HepG2 (cell line): ENCODE data around the gene TUBA4B. TPM values are rescaled to one million over a fixed set of nuclear protein-coding genes. Genes with fewer than 3 reads are reported as not detected.

ENCODE experiments used
- CEBPB ChIP-seq: IDR thresholded peaks from 2 replicates; pipeline ENCODE4 v1.6.1; 2011; ENCODE audit warnings: low read depth, low read length, improper control_type of control experiment, borderline replicate concordance
- CSRNP2 ChIP-seq: sonication (generic); formaldehyde crosslinking; conservative IDR thresholded peaks from 2 replicates; pipeline ENCODE4 v1.8.0; 2022; ENCODE audit warnings: low read depth, missing genetic modification reagents
- ELF4 ChIP-seq: sonication (generic); formaldehyde crosslinking; IDR thresholded peaks from 2 replicates; pipeline ENCODE4 v1.5.0; 2020; ENCODE audit warnings: missing genetic modification reagents, mild to moderate bottlenecking, moderate library complexity, borderline replicate concordance
- HNF4A ChIP-seq: sonication (generic); formaldehyde crosslinking; IDR thresholded peaks from 2 replicates; pipeline ENCODE4 v1.4.0; 2020; ENCODE audit warnings: missing genetic modification reagents
- NFRKB ChIP-seq: fragments of 450-650 bp; IDR thresholded peaks from 2 replicates; pipeline ENCODE4 v1.6.1; 2017
- STAT6 ChIP-seq: sonication (generic); formaldehyde crosslinking; IDR thresholded peaks from 2 replicates; pipeline ENCODE4 v1.4.0; 2020; ENCODE audit warnings: missing genetic modification reagents, mild to moderate bottlenecking, borderline replicate concordance
- XRCC5 ChIP-seq: fragments of 200-400 bp; formaldehyde crosslinking; optimal IDR thresholded peaks from 2 replicates; pipeline ENCODE3; 2017; ENCODE audit warnings: mild to moderate bottlenecking, low read length
- ZNF282 ChIP-seq: fragments of 450-650 bp; IDR thresholded peaks from 2 replicates; pipeline ENCODE4 v1.6.1; 2018; ENCODE audit not compliant: partially characterized antibody
- ZNF607 ChIP-seq: sonication (generic); formaldehyde crosslinking; IDR thresholded peaks from 2 replicates; pipeline ENCODE4 v1.5.1; 2020; ENCODE audit warnings: missing genetic modification reagents, mild to moderate bottlenecking, borderline replicate concordance
- ZNF629 ChIP-seq: sonication (generic); formaldehyde crosslinking; conservative IDR thresholded peaks from 2 replicates; pipeline ENCODE4 v1.5.0; 2020; ENCODE audit warnings: missing genetic modification reagents
- ZNF780A ChIP-seq: sonication (generic); formaldehyde crosslinking; IDR thresholded peaks from 2 replicates; pipeline ENCODE4 v1.8.0; 2022; ENCODE audit warnings: mild to moderate bottlenecking, missing genetic modification reagents, moderate library complexity
- ZNF878 ChIP-seq: sonication (generic); formaldehyde crosslinking; IDR thresholded peaks from 2 replicates; pipeline ENCODE4 v1.8.1; 2023; ENCODE audit warnings: mild to moderate bottlenecking, missing genetic modification reagents, moderate library complexity
- ZSCAN20 ChIP-seq: sonication (generic); formaldehyde crosslinking; IDR thresholded peaks from 2 replicates; pipeline ENCODE4 v1.4.0; 2020; ENCODE audit warnings: missing genetic modification reagents, mild to moderate bottlenecking, borderline replicate concordance
- polyA plus RNA-seq, 8 experiments: library from polyadenylated mRNA; depleted of rRNA in 3 of 8; stranded (reverse) in 7 of 8; unstranded in 1 of 8; fragments of >200 nt; fragmentation: Illumina TruSeq in 4 of 8; extraction: Trizol in 4 of 8; gene quantifications; 2 replicates each; pipeline versions ENCODE4 v1.2.1 to v1.2.3, GENCODE V29; 2011 to 2016; ENCODE audit warnings: low read depth in 4 of 8, missing spikeins in 1 of 8, mixed read lengths in 1 of 8; ENCODE audit not compliant: insufficient read depth in 1 of 8
- total RNA-seq, 5 experiments: library from RNA; depleted of rRNA; stranded (reverse); fragments of >200 nt; fragmentation: Illumina TruSeq; extraction: Trizol; gene quantifications; 2 replicates each; pipeline ENCODE4 v1.2.3, GENCODE V29; 2016; ENCODE audit warnings: low read depth in 1 of 5
- TF ChIP-seq, protein P1 (sequence below): sonication (generic); formaldehyde crosslinking; IDR thresholded peaks from 2 replicates; pipeline ENCODE4 v1.5.1; 2020; ENCODE audit warnings: mild to moderate bottlenecking, missing genetic modification reagents, borderline replicate concordance
- TF ChIP-seq, protein P2 (sequence below): sonication (generic); formaldehyde crosslinking; IDR thresholded peaks from 2 replicates; pipeline ENCODE4 v1.4.0; 2020; ENCODE audit warnings: missing genetic modification reagents, borderline replicate concordance

Gene TUBA4B
- total and polyA plus RNA-seq, 2 of the 13 experiments (the other 11 are each of a cell fraction or from before 2014, with no cell fraction given) = 0.18 to 0.22 TPM

- TF ChIP-seq, protein P1, sequence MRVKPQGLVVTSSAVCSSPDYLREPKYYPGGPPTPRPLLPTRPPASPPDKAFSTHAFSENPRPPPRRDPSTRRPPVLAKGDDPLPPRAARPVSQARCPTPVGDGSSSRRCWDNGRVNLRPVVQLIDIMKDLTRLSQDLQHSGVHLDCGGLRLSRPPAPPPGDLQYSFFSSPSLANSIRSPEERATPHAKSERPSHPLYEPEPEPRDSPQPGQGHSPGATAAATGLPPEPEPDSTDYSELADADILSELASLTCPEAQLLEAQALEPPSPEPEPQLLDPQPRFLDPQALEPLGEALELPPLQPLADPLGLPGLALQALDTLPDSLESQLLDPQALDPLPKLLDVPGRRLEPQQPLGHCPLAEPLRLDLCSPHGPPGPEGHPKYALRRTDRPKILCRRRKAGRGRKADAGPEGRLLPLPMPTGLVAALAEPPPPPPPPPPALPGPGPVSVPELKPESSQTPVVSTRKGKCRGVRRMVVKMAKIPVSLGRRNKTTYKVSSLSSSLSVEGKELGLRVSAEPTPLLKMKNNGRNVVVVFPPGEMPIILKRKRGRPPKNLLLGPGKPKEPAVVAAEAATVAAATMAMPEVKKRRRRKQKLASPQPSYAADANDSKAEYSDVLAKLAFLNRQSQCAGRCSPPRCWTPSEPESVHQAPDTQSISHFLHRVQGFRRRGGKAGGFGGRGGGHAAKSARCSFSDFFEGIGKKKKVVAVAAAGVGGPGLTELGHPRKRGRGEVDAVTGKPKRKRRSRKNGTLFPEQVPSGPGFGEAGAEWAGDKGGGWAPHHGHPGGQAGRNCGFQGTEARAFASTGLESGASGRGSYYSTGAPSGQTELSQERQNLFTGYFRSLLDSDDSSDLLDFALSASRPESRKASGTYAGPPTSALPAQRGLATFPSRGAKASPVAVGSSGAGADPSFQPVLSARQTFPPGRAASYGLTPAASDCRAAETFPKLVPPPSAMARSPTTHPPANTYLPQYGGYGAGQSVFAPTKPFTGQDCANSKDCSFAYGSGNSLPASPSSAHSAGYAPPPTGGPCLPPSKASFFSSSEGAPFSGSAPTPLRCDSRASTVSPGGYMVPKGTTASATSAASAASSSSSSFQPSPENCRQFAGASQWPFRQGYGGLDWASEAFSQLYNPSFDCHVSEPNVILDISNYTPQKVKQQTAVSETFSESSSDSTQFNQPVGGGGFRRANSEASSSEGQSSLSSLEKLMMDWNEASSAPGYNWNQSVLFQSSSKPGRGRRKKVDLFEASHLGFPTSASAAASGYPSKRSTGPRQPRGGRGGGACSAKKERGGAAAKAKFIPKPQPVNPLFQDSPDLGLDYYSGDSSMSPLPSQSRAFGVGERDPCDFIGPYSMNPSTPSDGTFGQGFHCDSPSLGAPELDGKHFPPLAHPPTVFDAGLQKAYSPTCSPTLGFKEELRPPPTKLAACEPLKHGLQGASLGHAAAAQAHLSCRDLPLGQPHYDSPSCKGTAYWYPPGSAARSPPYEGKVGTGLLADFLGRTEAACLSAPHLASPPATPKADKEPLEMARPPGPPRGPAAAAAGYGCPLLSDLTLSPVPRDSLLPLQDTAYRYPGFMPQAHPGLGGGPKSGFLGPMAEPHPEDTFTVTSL (CRISPR knock-in tag) = peak; percentile 49; the same call in 1 of the 2 replicates
- TF ChIP-seq ZNF780A (CRISPR knock-in tag) = no peak; the same call in 1 of the 2 replicates
- TF ChIP-seq HNF4A (CRISPR knock-in tag) = peak; percentile 14; the same call in 1 of the 2 replicates
- TF ChIP-seq ZNF607 (CRISPR knock-in tag) = no peak; the same call in 1 of the 2 replicates
- no peak for TF ChIP-seq CSRNP2 (CRISPR knock-in tag)
- TF ChIP-seq ZSCAN20 (CRISPR knock-in tag) = peak; percentile 93; the same call in 1 of the 2 replicates
- no peak for TF ChIP-seq ZNF282
- TF ChIP-seq XRCC5 = peak; percentile 81
- TF ChIP-seq NFRKB = no peak
- TF ChIP-seq CEBPB = no peak
- TF ChIP-seq ZNF878 (CRISPR knock-in tag) = peak; percentile 98
- TF ChIP-seq STAT6 (CRISPR knock-in tag) = no peak
- TF ChIP-seq, protein P2, sequence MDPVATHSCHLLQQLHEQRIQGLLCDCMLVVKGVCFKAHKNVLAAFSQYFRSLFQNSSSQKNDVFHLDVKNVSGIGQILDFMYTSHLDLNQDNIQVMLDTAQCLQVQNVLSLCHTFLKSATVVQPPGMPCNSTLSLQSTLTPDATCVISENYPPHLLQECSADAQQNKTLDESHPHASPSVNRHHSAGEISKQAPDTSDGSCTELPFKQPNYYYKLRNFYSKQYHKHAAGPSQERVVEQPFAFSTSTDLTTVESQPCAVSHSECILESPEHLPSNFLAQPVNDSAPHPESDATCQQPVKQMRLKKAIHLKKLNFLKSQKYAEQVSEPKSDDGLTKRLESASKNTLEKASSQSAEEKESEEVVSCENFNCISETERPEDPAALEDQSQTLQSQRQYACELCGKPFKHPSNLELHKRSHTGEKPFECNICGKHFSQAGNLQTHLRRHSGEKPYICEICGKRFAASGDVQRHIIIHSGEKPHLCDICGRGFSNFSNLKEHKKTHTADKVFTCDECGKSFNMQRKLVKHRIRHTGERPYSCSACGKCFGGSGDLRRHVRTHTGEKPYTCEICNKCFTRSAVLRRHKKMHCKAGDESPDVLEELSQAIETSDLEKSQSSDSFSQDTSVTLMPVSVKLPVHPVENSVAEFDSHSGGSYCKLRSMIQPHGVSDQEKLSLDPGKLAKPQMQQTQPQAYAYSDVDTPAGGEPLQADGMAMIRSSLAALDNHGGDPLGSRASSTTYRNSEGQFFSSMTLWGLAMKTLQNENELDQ (CRISPR knock-in tag) = no peak
- no peak for TF ChIP-seq ELF4 (CRISPR knock-in tag)
- peak; percentile 32; the same call in 1 of the 2 replicates for TF ChIP-seq ZNF629
Measured at GRCh38 chr2:219218732-219219701, 34.0 kb upstream of the TUBA4B start, which contains the start of gene ABCB6 (continued).
